H1 (cell line): Measurements from ENCODE around the gene PSIP1.

Experiments
- ASH2L ChIP-seq: fragments of 200-600, 300-600 bp; sonication (generic); IDR thresholded peaks from one replicate; pipeline ENCODE4 v1.7.1; 2017; ENCODE audit warnings: low read length
- CEBPB ChIP-seq: IDR thresholded peaks from 2 replicates; pipeline ENCODE4 v1.6.1; 2012; ENCODE audit warnings: low read depth, low read length
- CHD2 ChIP-seq: IDR thresholded peaks from 2 replicates; pipeline ENCODE4 v1.6.1; 2012; ENCODE audit warnings: low read length, improper control_type of control experiment
- CREB1 ChIP-seq: IDR thresholded peaks from 2 replicates; pipeline ENCODE4 v1.6.1; 2012; ENCODE audit warnings: inconsistent platforms
- CTCF ChIP-seq, 3 experiments: IDR thresholded peaks; 1 replicate in 2 of 3; 2 replicates in 1 of 3; pipeline versions ENCODE4 v1.5.1 to v1.6.1; 2011; ENCODE audit warnings: low read length in 3 of 3, mild to moderate bottlenecking in 3 of 3, inconsistent platforms in 2 of 3, low read depth in 1 of 3, moderate library complexity in 1 of 3; ENCODE audit not compliant: insufficient read depth in 1 of 3; ENCODE audit errors: control extremely low read depth in 1 of 3
- EZH2 ChIP-seq: fragments of 200-600 bp; sonication (generic); IDR thresholded peaks from 2 replicates; pipeline ENCODE4 v1.7.1; 2012; ENCODE audit warnings: low read depth, mild to moderate bottlenecking, moderate library complexity, low read length, inconsistent platforms; ENCODE audit not compliant: severe bottlenecking
- GABPA ChIP-seq: IDR thresholded peaks from 2 replicates; pipeline ENCODE4 v1.6.1; 2011; ENCODE audit warnings: mild to moderate bottlenecking, low read length, moderate library complexity, borderline replicate concordance; ENCODE audit not compliant: insufficient read depth
- GTF2F1 ChIP-seq: IDR thresholded peaks from 2 replicates; pipeline ENCODE4 v1.6.1; 2012; ENCODE audit warnings: low read depth, low read length, improper control_type of control experiment, borderline replicate concordance
- HDAC2 ChIP-seq, 2 experiments: fragments of 300-600 bp in 1 of 2; sonication (generic) in 1 of 2; IDR thresholded peaks; 2 replicates each; pipeline ENCODE4 v1.6.1; 2011 to 2012; ENCODE audit warnings: low read depth in 2 of 2, low read length in 2 of 2, mild to moderate bottlenecking in 2 of 2, moderate library complexity in 2 of 2, borderline replicate concordance in 1 of 2, inconsistent platforms in 1 of 2
- POLR2A ChIP-seq, 2 experiments: IDR thresholded peaks; 1 replicate in 1 of 2; 2 replicates in 1 of 2; pipeline ENCODE4 v1.6.1; 2011; ENCODE audit warnings: low read depth in 2 of 2, low read length in 2 of 2, mild to moderate bottlenecking in 2 of 2; ENCODE audit errors: control extremely low read depth in 1 of 2
- SAP30 ChIP-seq: fragments of 300-600 bp; sonication (generic); IDR thresholded peaks from 2 replicates; pipeline ENCODE4 v1.7.1; 2012; ENCODE audit warnings: low read length, moderate library complexity, mild to moderate bottlenecking, inconsistent platforms; ENCODE audit not compliant: insufficient read depth, insufficient replicate concordance
- SIN3A ChIP-seq, 2 experiments: IDR thresholded peaks in 1 of 2; conservative IDR thresholded peaks in 1 of 2; 2 replicates each; pipeline ENCODE4 v1.6.1; 2011 to 2012; ENCODE audit warnings: low read length in 2 of 2, improper control_type of control experiment in 1 of 2, low read depth in 1 of 2, mild to moderate bottlenecking in 1 of 2

DNA sequence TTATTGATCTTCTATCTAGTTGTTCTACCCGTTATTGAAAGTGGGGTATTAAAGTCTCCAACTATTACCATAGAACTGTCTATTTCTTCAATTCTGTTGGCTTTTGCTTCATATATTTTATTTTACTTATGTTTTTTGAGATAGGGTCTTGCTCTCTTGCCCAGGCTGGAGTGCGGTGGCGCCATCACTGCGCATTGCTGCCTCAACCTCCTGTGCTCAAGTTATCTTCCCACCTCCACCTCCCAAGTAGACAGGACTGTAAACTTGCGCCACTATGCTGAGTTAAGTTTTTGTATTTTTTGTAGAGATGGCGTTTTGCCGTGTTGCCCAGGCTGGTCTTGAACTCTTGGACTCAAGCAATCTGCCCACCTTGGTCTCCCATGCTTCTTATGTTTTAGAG lies 71.9 kb downstream of the PSIP1 start:
- TF ChIP-seq CTCF (IDR thresholded peaks at IDR 0.05; ENCODE audit: control extremely low read depth in 1 of 3, insufficient read depth in 1 of 3, low read depth in 1 of 3, low read length in 3 of 3) (no peak), POLR2A (IDR thresholded peaks at IDR 0.05; ENCODE audit: control extremely low read depth in 1 of 2, low read depth in 2 of 2, low read length in 2 of 2) (no peak), SAP30 (no peak), HDAC2 (IDR thresholded peaks at IDR 0.05; ENCODE audit: borderline replicate concordance in 1 of 2, low read depth in 2 of 2, low read length in 2 of 2) (no peak), ASH2L (no peak), CEBPB (no peak), SIN3A (conservative IDR thresholded peaks at IDR 0.05 in 1 of 2, IDR thresholded peaks at IDR 0.05 in 1 of 2; ENCODE audit: low read depth in 1 of 2, low read length in 2 of 2) (no peak), CREB1 (no peak), CHD2 (no peak), GTF2F1 (no peak), GABPA (no peak), EZH2 (no peak)
